Mesendoderm (in vitro differentiated cells): ENCODE data around the gene ADARB2.

Experiments used
- DNase-seq: peaks from one replicate; pipeline ENCODE4 v3.0.0; 2013
- H2AK5ac ChIP-seq: 2 replicates; pipeline ENCODE4 v1.6.1; 2013; ENCODE audit warnings: low read length, inconsistent platforms
- H2BK120ac ChIP-seq: 2 replicates; pipeline ENCODE4 v1.6.1; 2013; ENCODE audit warnings: low read depth, mild to moderate bottlenecking, low read length, moderate library complexity, mixed read lengths
- H2BK15ac ChIP-seq: replicated peaks from 2 replicates; pipeline ENCODE4 v1.6.1; 2013; ENCODE audit warnings: low read depth, mild to moderate bottlenecking, moderate library complexity
- H2BK5ac ChIP-seq: 2 replicates; pipeline ENCODE4 v1.6.1; 2013; ENCODE audit warnings: low read length, inconsistent platforms
- H3K18ac ChIP-seq: 2 replicates; pipeline ENCODE4 v1.6.1; 2013; ENCODE audit warnings: mild to moderate bottlenecking, low read length, mixed read lengths
- H3K23ac ChIP-seq: one replicate; pipeline ENCODE4 v1.6.1; 2013; ENCODE audit warnings: low read length
- H3K27ac ChIP-seq: 2 replicates; pipeline ENCODE4 v1.5.1; 2013; ENCODE audit warnings: low read depth, mild to moderate bottlenecking, inconsistent platforms, low read length, moderate library complexity
- H3K27me3 ChIP-seq: 2 replicates; pipeline ENCODE4 v1.6.1; 2013; ENCODE audit warnings: low read length, control low read depth, mild to moderate bottlenecking, inconsistent platforms; ENCODE audit not compliant: insufficient read depth, poor library complexity
- H3K36me3 ChIP-seq: 2 replicates; pipeline ENCODE4 v1.6.1; 2013; ENCODE audit warnings: low read length, inconsistent platforms; ENCODE audit not compliant: control insufficient read depth, insufficient read depth
- H3K4ac ChIP-seq: one replicate; pipeline ENCODE4 v1.6.1; 2013; ENCODE audit warnings: low read depth, mild to moderate bottlenecking, low read length, moderate library complexity
- H3K4me1 ChIP-seq: 2 replicates; pipeline ENCODE4 v1.6.1; 2013; ENCODE audit warnings: low read depth, low read length, inconsistent platforms; ENCODE audit not compliant: control insufficient read depth
- H3K4me2 ChIP-seq: 2 replicates; pipeline ENCODE4 v1.6.1; 2013; ENCODE audit warnings: low read length
- H3K4me3 ChIP-seq: 2 replicates; pipeline ENCODE4 v1.5.1; 2013; ENCODE audit warnings: mild to moderate bottlenecking, low read length
- H3K56ac ChIP-seq: one replicate; pipeline ENCODE4 v1.6.1; 2013; ENCODE audit warnings: low read length
- H3K79me1 ChIP-seq: 2 replicates; pipeline ENCODE4 v1.6.1; 2013; ENCODE audit warnings: low read length, inconsistent platforms
- H3K79me2 ChIP-seq: 2 replicates; pipeline ENCODE4 v1.6.1; 2013; ENCODE audit warnings: mild to moderate bottlenecking, low read length; ENCODE audit not compliant: control insufficient read depth, insufficient read depth
- H3K9ac ChIP-seq: 2 replicates; pipeline ENCODE4 v1.6.1; 2013; ENCODE audit warnings: low read length, inconsistent platforms
- H4K5ac ChIP-seq: one replicate; pipeline ENCODE4 v1.6.1; 2013; ENCODE audit warnings: low read length
- H4K8ac ChIP-seq: one replicate; pipeline ENCODE4 v1.6.1; 2013; ENCODE audit warnings: low read depth, mild to moderate bottlenecking, control low read depth, low read length, moderate library complexity
- WGBS: extraction: QIAGEN DNeasy Blood & Tissue Kit; methylation state at CpG from one replicate; pipeline ENCODE4 v1.1.7; 2013; ENCODE audit warnings: low lambda C conversion rate, missing lambda C conversion rate; ENCODE audit not compliant: insufficient coverage; ENCODE audit errors: extremely low coverage; 5-methylcytosine and 5-hydroxymethylcytosine counted together

The ADARB2 gene

GRCh38 chr10:1491901-1492300 lies 245.4 kb downstream of the ADARB2 start:
- Histone ChIP-seq H3K23ac (no peak overlapping the region), H3K27ac (no peak overlapping the region), H3K9ac (no peak overlapping the region), H4K5ac (no peak overlapping the region), H2BK120ac (no peak overlapping the region), H2BK5ac (no peak overlapping the region), H3K27me3 (no peaks in the 10 kb centered on the region), H3K4me2 (no peak overlapping the region), H2AK5ac (no peak overlapping the region), H3K4me3 (no peak overlapping the region), H3K4me1 (no peaks in the 10 kb centered on the region), H2BK15ac (no peak overlapping the region), H3K36me3 (no peaks in the 10 kb centered on the region), H4K8ac (no peak overlapping the region), H3K79me2 (no peaks in the 10 kb centered on the region), H3K79me1 (no peaks in the 10 kb centered on the region), H3K4ac (no peak overlapping the region), H3K18ac (no peak overlapping the region), H3K56ac (no peak overlapping the region)
- WGBS: no CpG with 5 or more reads among the region's 2 CpGs
- DNase-seq: no peak

- no CpG with 5 or more reads among the region's 4 CpGs for WGBS
- H3K23ac ChIP-seq: no peak overlapping the region
Measured at GRCh38 chr10:1489801-1490200, 247.5 kb downstream of the ADARB2 start.

DNA sequence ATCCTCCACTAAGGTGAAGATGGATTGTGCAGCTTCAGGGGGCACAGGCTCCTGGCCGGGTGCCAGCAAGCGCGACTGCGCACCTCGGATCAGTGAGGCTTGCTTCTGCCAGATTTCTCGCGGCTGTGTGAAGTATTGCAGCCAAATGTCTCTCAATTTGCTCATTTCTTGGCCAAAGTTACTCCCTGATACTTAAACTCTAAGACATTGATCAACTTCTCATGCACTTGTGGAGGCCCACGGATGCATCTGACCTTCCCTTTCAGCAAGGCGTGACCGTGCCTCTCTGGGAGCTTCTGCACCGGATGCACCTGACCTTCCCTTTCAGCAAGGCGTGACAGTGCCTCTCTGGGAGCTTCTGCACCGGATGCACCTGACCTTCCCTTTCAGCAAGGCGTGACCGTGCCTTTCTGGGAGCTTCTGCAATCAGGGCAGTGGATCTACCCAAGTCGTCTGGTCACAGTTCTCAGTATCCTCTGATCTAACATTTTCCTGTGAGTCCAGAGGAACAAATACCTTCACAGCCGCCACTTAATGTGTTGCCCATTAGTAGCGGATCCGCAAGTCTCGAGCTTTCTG lies 248.3 kb downstream of the ADARB2 start:
- Histone ChIP-seq H3K56ac (no peak overlapping the region), H3K18ac (no peak overlapping the region), H3K4ac (no peak overlapping the region), H2BK15ac (no peak overlapping the region), H3K79me1 (no peaks in the 10 kb centered on the region), H4K8ac (no peak overlapping the region), H3K23ac (no peak overlapping the region), H3K9ac (no peak overlapping the region), H2AK5ac (no peak overlapping the region), H2BK5ac (no peak overlapping the region), H3K79me2 (no peaks in the 10 kb centered on the region), H3K27me3 (no peaks in the 10 kb centered on the region), H3K27ac (no peak overlapping the region), H3K4me1 (no peaks in the 10 kb centered on the region), H2BK120ac (no peak overlapping the region), H4K5ac (no peak overlapping the region), H3K36me3 (no peaks in the 10 kb centered on the region), H3K4me3 (no peak overlapping the region), H3K4me2 (no peak overlapping the region)
- no CpG with 5 or more reads among the region's 20 CpGs for WGBS
- no peak for DNase-seq

More at GRCh38 chr10:1489801-1490200, 247.5 kb downstream of the ADARB2 start:
- Histone ChIP-seq H3K4me1 (no peaks in the 10 kb centered on the region), H3K18ac (no peak overlapping the region), H3K27ac (no peak overlapping the region), H3K27me3 (no peaks in the 10 kb centered on the region), H3K56ac (no peak overlapping the region), H3K4me3 (no peak overlapping the region), H2BK5ac (no peak overlapping the region), H3K79me1 (no peaks in the 10 kb centered on the region), H4K5ac (no peak overlapping the region), H3K4ac (no peak overlapping the region), H3K9ac (no peak overlapping the region), H2BK120ac (no peak overlapping the region), H2BK15ac (no peak overlapping the region), H4K8ac (no peak overlapping the region), H3K36me3 (no peaks in the 10 kb centered on the region), H3K79me2 (no peaks in the 10 kb centered on the region), H3K4me2 (no peak overlapping the region), H2AK5ac (no peak overlapping the region)
- no peak for DNase-seq

- no peak overlapping the region for H2BK15ac ChIP-seq
- H3K4me3 ChIP-seq: no peak overlapping the region
- H3K27me3 ChIP-seq: no peaks in the 10 kb centered on the region
- no peak overlapping the region for H3K23ac ChIP-seq
- no peaks in the 10 kb centered on the region for H3K79me1 ChIP-seq
- H3K4me2 ChIP-seq: no peak overlapping the region
- H2BK120ac ChIP-seq: no peak overlapping the region
- H3K9ac ChIP-seq: no peak overlapping the region
- no peak overlapping the region for H3K56ac ChIP-seq
- H3K36me3 ChIP-seq: no peaks in the 10 kb centered on the region
- H4K8ac ChIP-seq: no peak overlapping the region
- no peaks in the 10 kb centered on the region for H3K79me2 ChIP-seq
- H3K4me1 ChIP-seq: no peaks in the 10 kb centered on the region
- H4K5ac ChIP-seq: no peak overlapping the region
- H2AK5ac ChIP-seq: no peak overlapping the region
- H3K4ac ChIP-seq: no peak overlapping the region
- H3K27ac ChIP-seq: no peak overlapping the region
- WGBS: no CpG with 5 or more reads among the region's 14 CpGs
- no peak overlapping the region for H2BK5ac ChIP-seq
- no peak for DNase-seq
- H3K18ac ChIP-seq: no peak overlapping the region
Measured at GRCh38 chr10:1486841-1487687, 250.3 kb downstream of the ADARB2 start.

- Histone ChIP-seq H3K27ac (no peak overlapping the region), H3K4ac (no peak overlapping the region), H4K8ac (no peak overlapping the region), H3K79me1 (no peaks in the 10 kb centered on the region), H3K18ac (no peak overlapping the region), H3K9ac (no peak overlapping the region), H3K36me3 (no peaks in the 10 kb centered on the region), H2BK15ac (no peak overlapping the region), H2BK5ac (no peak overlapping the region), H3K4me2 (no peak overlapping the region), H3K56ac (no peak overlapping the region), H3K4me3 (no peak overlapping the region), H2AK5ac (no peak overlapping the region), H3K4me1 (no peaks in the 10 kb centered on the region), H2BK120ac (no peak overlapping the region), H3K23ac (no peak overlapping the region), H3K27me3 (no peaks in the 10 kb centered on the region), H3K79me2 (no peaks in the 10 kb centered on the region), H4K5ac (no peak overlapping the region)
- WGBS: no CpG with 5 or more reads among the region's 12 CpGs
- no peak for DNase-seq
Measured at GRCh38 chr10:1485357-1485756, 252.0 kb downstream of the ADARB2 start.
